AG09309 (cell line): ENCODE data around the gene MLIP.

ENCODE experiments used
- DNase-seq: peaks from one replicate; pipeline ENCODE4 v3.0.0-alpha.2; 2010; ENCODE audit warnings: low read depth
- H3K4me3 ChIP-seq: 2 replicates; pipeline ENCODE4 v1.5.1; 2011; ENCODE audit warnings: mild to moderate bottlenecking, low read depth, low read length, moderate library complexity; ENCODE audit not compliant: control insufficient read depth
- CTCF ChIP-seq: IDR thresholded peaks from 2 replicates; pipeline ENCODE4 v1.5.1; 2011; ENCODE audit warnings: mild to moderate bottlenecking, low read depth, low read length, inconsistent platforms; ENCODE audit not compliant: insufficient read depth, control insufficient read depth; ENCODE audit errors: missing control alignments

The MLIP gene

DNA sequence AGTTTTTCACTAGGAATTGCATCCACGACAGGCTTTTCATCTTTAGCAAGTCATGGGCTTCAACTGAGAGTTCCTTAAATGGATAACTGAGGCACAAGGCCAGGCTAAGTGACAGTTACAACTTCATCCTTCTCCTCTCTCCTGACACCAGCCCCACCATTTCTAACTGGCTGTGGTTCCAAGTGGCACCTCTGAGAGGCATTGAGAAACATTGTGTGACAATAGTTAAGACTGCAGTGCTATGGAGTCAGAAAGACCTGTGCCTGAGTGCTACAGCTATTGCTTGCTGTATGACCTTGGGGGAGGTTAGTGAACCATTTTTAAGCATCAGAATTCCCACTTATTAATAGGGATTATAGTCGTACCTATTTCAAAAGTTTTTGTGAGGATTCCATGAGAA, 26.2 kb upstream of the MLIP start:
- DNase-seq: no peak
- no peak for TF ChIP-seq CTCF
- H3K4me3 ChIP-seq: no peak overlapping the region

- no peak for TF ChIP-seq CTCF
- H3K4me3 ChIP-seq: no peak overlapping the region
- DNase-seq: peak; percentile 48
These were observed 25.7 kb upstream of the MLIP start for GRCh38 chr6:54085541-54085940.

DNA sequence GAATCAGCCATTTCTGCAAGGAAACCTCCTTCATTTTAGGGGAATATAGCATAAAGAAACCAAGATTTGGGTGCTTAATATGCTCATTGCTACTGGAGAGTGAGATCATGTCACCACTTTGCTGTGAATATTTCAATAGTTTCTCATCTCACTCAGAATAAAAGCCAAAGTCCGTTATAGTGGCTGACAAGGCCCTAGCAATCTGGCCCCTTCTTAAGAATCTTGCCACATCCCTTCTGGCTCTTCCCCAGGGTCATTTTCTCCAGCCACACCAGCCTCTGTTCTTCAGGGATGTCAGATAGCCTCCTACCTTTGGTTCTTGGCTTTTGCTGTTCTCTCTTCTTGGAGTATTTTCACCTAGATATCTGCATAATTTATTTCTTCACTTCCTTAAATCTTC, 24.8 kb upstream of the MLIP start:
- no peak for DNase-seq
- no peak for TF ChIP-seq CTCF

DNA sequence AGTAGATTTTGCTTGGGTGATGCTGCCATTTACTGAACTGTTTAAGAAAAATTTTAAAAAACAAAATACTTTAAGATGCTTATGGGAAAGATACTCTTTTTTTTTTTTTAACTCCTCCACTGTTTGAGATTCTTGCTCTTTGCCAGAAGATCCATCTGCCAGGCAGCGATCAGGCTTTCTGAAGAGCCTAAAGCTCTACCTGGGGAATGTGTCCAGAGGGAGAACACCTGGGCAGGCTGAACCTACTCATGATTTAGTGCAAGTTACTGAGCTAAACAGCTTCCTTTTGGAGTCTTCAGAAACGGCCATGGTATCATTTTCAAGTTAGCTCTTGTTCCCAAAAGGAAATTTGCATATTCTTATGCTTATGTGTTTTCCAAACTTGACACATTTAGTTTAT, 23.5 kb upstream of the MLIP start:
- TF ChIP-seq CTCF: no peak
- DNase-seq: no peak

More for the DNA sequence above, 24.8 kb upstream of the MLIP start:
- no peak overlapping the region for H3K4me3 ChIP-seq

DNA sequence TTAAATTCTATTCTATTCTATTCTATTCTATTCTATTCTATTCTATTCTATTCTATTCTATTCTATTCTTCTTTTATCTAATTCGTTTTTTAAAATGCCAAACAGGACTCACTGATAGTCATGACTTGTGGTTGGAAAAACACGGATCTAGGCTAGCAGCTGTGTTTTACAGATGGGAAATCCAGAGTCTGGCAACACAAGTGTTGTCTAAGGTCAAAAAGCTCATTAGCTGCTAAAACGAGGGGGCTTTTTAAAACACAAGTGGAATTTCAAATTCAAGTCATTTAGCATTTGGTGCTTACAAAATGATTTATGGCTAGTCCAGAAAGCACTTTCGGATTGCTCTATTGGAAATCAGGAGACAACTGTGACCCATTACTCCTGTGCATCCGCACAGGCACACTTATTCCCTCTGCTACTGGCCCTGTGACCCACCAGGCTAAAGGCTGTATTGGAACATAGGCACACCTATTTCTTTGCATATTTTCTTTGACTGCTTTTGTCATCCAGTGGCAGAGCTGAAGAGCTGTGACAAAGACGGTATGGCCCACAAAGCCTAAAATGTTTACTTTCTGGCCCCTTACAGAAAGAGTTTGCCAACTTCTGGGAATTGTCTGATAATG, 17.8 kb upstream of the MLIP start:
- DNase-seq: no peak
- H3K4me3 ChIP-seq: no peak overlapping the region
- no peak for TF ChIP-seq CTCF

More for the DNA sequence above, 23.5 kb upstream of the MLIP start:
- no peak overlapping the region for H3K4me3 ChIP-seq

DNA sequence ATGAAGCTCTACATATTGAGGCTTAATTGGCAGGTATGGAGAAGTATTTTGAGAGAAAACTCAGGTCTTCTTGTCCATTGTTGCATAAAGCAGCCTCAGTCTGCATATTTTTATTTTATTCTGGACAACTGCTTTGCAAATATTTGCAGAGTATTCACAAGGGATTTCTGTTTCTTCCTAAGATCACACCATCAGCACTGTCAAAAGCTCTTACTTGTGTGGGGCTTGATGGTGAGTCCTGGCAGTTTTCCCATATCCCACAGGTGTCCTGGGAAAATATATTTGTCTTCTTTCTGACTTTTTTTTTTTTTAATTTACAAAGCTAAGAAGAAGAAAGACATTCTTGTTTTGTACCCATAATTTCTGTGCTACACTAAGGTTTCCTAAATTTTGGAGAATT, 16.9 kb upstream of the MLIP start:
- TF ChIP-seq CTCF: no peak
- DNase-seq: no peak
- no peak overlapping the region for H3K4me3 ChIP-seq

GRCh38 chr6:54094786-54095185, 16.5 kb upstream of the MLIP start:
- H3K4me3 ChIP-seq: no peak overlapping the region
- no peak for DNase-seq
- no peak for TF ChIP-seq CTCF
